Measurements from ENCODE around the gene CDH12.
"Not testable (repeated sequence)": the region's sequence is repeated elsewhere in the genome, so short reads cannot be mapped to it uniquely, and the experiment has no call there.

DNA sequence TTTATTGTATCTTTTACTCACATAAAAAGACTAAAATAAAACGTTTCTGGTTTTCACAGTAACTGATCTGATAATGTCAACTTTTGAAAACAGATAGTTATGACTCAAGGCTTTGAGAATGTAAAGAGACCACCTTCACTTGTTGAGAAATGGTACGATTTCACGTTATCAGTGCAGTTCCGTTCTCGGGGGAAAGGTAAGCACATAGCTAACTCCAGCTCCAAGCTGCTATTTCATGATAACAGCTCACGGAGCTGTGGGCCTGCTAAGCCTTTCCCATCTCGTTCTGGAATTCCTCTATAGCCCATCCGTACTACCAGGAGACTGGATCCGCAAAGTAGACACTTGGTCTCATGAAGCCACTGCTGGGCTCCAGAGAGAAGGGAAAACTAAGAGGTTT lies 701.3 kb downstream of the CDH12 start:
- TF ChIP-seq, protein P1, sequence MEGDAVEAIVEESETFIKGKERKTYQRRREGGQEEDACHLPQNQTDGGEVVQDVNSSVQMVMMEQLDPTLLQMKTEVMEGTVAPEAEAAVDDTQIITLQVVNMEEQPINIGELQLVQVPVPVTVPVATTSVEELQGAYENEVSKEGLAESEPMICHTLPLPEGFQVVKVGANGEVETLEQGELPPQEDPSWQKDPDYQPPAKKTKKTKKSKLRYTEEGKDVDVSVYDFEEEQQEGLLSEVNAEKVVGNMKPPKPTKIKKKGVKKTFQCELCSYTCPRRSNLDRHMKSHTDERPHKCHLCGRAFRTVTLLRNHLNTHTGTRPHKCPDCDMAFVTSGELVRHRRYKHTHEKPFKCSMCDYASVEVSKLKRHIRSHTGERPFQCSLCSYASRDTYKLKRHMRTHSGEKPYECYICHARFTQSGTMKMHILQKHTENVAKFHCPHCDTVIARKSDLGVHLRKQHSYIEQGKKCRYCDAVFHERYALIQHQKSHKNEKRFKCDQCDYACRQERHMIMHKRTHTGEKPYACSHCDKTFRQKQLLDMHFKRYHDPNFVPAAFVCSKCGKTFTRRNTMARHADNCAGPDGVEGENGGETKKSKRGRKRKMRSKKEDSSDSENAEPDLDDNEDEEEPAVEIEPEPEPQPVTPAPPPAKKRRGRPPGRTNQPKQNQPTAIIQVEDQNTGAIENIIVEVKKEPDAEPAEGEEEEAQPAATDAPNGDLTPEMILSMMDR (IDR thresholded peaks at IDR 0.05): not testable (repeated sequence)
- not testable (repeated sequence) for TF ChIP-seq RAD21 (conservative IDR thresholded peaks at IDR 0.05 in 1 of 2, IDR thresholded peaks at IDR 0.05 in 1 of 2); EP300 (IDR thresholded peaks at IDR 0.05); POLR2AphosphoS2 (conservative IDR thresholded peaks at IDR 0.05; ENCODE audit: low read length)
